Astrocyte (in vitro differentiated cells and primary cell): Measurements from ENCODE around the gene GNA14.

Experiments
- CTCF ChIP-seq: IDR thresholded peaks from 2 replicates; pipeline ENCODE4 v1.5.1; 2011; ENCODE audit warnings: low read depth, mild to moderate bottlenecking, inconsistent platforms, low read length, moderate library complexity; ENCODE audit not compliant: insufficient read depth
- EZH2 ChIP-seq: IDR thresholded peaks from 2 replicates; pipeline ENCODE4 v1.6.1; 2012; ENCODE audit warnings: mild to moderate bottlenecking, low read length, inconsistent platforms; ENCODE audit not compliant: insufficient read depth

- TF ChIP-seq CTCF: no peak
- TF ChIP-seq EZH2: no peak
Measured at GRCh38 chr9:77510666-77511065, 137.5 kb downstream of the GNA14 start.
